ENCODE measurements around the gene FAM13A.

GRCh38 chr4:88719381-88719780, 337.6 kb downstream of the FAM13A start:
- TF ChIP-seq CTCF (IDR thresholded peaks at IDR 0.05) (no peak), POLR2A (IDR thresholded peaks at IDR 0.05) (no peak)

All from esophagus squamous epithelium (tissue), 4 donors.